Stimulated activated CD4-positive, alpha-beta T cell treated with anti-CD3 and anti-CD28 coated beads, Interleukin-1b, Interleukin-23, amount 100 ng/mL, for 48 hours (primary cell): ENCODE measurements around the gene IQCN.

ENCODE experiments used
- DNase-seq: peaks from one replicate; pipeline ENCODE4 v3.0.0-alpha.2; 2020

The IQCN gene

DNA sequence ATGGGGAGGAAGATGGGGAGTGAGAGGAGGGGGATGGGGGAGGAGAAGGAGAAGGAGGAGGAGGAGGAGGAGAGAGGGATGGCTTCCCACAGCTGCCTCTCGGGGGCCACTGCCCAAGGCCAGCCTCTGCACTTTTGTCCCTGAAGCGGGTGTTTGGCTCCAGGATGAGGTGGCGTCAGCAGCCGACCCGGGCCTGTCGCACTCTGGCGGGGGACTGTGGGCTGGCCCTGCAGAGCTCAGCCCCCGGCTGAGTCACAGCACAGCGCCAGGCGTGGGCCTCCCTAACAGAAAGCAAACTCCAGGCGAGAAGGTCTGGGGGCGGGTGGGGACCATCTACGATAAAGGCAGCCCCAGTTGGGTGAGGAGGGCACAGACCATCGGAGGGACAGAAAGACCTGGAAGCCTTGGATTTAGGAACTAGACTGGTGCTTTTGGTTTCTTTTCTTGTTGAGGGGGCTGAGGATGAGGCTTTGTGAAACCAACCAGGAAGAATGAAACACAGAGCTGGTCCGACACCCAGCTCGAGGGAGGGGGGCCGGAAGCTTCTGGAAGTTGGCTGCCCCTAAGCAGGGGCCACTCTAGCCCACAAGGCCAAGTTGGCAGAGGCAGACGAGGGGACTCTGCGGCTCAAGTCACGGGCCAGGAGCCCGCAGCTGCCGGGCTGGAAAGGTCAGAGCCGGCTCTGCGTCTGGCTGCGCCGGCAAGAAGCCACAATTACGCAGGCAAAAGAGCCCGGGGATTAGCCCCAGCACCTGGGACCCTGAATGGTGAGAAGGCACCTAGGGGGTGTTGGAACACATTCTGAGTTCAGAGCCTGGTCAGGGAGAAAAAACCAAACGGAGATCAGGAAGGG is 30.4 kb upstream of the IQCN start:
- peak; percentile 86 for DNase-seq

DNA sequence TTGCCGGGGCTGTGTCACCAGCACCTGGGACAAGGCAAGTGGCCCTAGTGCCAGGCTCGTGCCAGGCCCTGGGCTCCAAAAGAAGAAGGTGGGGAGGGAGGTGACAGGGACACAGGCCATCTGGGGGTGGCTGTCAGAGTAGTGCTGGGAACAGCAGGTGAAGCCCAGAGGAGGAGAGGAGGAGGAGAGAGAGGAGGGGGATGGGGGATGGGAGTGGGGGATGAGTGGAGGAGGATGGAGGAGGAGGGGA is 29.9 kb upstream of the IQCN start:
- no peak for DNase-seq

GRCh38 chr19:18301718-18302111 is 27.5 kb upstream of the IQCN start:
- no peak for DNase-seq

- no peak for DNase-seq
These were observed 26.9 kb upstream of the IQCN start for GRCh38 chr19:18300930-18301717.

DNA sequence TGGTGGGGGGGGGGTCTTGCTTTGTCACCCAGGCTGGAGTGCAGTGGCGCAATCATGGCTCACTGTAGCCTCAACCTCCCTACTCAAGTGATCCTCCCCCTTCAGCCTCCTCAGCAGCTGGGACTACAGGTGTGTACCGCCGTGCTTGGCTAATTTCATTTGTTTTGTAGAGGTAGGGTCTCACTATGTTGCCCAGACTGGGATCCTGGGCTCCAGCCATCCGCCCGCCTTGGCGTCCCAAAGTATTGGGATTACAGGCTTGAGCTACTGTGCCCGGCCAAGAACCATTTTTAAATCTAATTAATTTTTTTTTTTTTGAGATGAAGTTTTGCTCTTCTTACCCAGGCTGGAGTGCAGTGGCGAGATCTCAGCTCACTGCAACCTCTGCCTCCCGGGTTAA is 25.4 kb upstream of the IQCN start:
- DNase-seq: no peak

GRCh38 chr19:18298601-18299000 is 24.3 kb upstream of the IQCN start:
- no peak for DNase-seq

DNA sequence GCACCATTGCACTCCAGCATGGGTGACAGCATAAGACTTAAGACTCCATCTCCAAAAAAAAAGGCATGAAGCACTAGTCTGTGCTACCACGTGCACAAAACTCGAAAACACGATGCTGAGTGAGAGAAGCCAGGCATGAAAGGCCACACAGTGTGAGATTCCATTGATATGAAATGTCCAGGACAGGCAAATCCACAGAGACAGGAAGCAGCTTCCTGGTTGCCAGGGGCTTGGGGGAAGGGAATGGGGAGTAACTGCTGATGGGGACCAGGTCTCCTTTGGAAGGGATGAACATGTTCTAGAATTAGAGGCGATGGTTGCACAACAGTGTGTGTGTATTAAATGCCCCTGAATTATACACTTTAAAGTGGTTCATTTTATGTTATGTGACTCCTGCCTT is 23.1 kb upstream of the IQCN start:
- no peak for DNase-seq

- no peak for DNase-seq
These were observed 20.8 kb upstream of the IQCN start for GRCh38 chr19:18295034-18295451.

DNA sequence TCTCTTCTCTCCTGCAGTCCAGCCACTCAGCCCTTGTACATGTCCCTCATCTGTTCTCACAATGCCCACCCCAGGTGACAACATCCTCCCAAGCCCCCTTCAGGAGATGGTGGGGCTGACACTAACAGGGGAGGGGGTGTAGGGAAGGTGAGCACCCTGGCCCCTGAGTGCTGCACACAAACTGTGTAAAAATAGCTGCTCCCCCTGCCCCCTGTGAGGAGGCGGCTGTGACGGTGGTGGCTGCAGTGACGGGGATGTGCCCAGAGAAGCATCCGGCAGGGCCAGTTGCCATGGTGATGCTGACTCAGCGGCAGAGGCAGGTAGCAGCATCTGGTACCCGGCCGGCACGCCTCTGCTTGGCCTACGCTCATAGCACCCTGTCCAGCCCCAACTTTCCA is 20.2 kb upstream of the IQCN start:
- peak; percentile 91 for DNase-seq

- no peak for DNase-seq
These were observed 19.6 kb upstream of the IQCN start for GRCh38 chr19:18293642-18294466.

DNA sequence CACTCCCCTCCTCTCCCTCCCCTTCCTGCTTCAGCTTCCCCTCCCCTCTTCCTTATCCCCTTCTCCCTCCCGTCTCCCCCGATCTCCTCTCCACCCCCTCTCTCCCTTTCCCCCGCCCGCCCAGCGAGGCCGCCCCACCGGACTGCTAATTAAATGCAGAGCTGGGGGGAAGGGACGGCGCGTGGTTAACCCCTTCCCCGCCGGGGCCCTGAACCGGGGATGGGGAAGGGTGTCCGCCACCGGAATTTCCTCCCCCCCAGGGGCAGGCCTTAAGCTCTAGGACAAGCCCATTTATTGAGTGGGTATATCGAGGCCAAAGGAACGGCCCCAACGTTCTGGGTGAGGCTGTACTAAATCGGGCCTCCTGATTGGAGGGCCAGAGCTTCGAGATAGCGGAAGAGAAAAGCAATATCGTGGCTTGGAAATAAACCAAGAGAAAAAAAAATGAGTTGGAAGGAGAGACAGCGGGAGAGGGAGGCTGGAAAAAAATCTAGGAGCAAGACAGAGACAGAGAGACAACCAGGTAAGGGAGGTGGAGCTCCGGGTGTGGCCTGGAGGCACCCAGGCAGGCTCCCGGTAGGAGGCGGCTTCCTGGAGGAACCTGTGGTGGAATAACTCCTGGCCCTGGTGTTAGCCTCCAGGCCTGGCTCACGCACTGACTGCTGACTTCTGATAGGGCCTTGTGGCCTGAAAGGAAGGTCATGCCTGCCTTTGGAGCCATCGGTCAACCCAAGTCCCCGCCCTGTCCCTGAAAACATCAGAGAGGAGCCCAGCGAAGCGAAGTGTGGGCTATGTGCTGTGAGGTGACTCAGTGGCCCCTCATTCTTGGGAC is 18.8 kb upstream of the IQCN start:
- DNase-seq: peak; percentile 62

- no peak for DNase-seq
These were observed 18.2 kb upstream of the IQCN start for GRCh38 chr19:18292462-18292809.

GRCh38 chr19:18291590-18292461 is 17.6 kb upstream of the IQCN start:
- DNase-seq: peak; percentile 90

DNA sequence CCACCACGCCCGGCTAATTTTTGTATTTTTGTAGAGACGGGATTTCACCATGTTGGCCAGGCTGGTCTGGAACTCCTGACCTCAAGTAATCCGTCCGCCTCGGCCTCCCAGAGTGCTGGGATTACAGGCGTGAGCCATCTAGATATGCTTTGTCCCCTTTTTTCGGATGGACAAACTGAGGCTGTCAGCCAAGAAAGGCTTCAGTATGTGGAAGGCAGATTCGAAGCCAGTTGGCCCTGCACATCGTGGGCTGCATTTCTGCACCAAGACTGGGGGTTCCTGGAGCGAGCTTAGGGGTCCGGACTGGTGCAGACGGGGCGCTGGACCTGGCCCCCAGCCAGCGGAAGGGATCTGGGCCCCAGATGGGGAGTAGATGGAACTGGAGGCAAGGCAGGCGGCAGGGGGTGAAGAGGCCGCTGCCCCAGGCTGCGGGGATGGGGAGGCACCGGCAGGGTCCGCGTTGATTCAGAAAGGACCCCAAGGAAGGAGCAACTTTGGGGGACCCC is 16.8 kb upstream of the IQCN start:
- DNase-seq: no peak

DNA sequence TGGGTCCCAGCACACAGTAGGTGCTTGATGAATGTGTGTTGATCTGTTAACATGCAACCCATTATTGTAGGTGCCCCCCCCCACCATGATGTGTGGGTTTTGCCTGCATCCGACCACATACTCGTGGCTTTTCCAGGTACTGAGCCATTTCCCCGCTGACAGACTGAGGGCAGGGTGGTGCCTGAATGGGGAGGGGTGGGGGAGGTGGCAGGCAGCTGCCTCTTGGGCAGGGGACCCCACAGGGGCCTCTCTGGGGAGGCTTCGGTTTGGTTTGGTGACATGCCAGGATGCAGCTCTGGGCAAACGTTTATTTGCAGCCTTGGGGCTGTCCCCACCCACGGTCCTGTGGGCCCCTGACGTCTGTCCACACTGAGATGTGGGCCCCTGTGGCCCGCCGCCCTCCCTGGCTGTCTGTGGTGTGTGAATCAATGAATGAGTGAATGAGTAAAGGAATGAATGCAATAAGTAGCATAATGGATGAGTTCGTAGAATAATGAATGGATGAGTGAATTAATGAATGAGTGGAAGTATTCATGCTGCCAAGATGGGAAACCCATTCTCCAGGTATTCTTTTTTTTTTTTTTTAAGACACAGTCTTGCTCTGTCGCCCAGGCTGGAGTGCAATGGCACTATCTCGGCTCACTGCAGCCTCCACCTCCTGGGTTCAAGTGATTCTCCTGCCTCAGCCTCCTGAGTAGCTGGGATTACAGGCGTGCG is 16.2 kb upstream of the IQCN start:
- peak; percentile 97 for DNase-seq

- no peak for DNase-seq
These were observed 15.4 kb upstream of the IQCN start for GRCh38 chr19:18289471-18290301.

DNA sequence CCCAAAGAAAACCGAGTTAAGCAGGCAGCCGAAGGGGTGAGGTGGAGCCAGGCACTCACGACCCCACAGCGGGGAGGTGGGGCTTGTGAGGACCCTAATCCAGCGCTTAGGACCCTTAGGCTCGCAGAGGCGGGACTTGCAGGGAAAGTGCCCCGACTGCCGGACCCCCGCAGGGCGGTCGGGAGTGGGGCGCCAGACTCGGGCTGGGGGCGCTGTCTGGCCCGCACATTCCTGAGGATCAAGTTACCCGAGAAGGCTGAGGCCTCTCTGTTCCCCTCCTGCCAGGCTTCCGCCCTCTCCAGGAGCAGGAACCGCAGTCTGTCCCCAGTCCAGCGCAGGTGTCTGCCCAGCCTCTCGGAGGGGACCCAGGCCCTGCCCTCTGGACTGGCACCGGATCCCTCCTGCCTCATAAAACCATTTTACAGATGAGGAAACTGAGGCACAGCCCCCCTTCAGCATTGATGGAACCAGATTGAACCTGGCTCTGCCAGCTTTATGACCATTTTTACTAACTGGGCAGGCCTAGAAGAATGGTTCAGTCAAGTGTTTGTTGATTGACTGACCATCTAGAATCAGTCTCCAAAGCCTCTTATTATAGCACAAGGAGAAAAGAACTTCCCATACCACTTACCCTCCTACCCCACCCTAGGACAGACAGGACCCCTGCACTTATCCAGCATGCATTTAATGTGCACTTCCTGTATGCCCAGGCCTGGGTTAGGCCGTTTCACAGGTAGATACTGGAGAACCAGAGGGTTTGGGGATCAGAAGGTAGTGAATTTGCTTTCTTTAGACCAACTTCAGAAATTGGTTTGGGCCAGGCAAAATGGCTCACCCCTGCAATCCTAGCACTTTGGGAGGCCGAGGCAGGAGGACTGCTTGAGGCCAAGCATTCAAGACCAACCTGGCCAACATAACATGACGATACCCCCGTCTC is 13.9 kb upstream of the IQCN start:
- DNase-seq: no peak

DNA sequence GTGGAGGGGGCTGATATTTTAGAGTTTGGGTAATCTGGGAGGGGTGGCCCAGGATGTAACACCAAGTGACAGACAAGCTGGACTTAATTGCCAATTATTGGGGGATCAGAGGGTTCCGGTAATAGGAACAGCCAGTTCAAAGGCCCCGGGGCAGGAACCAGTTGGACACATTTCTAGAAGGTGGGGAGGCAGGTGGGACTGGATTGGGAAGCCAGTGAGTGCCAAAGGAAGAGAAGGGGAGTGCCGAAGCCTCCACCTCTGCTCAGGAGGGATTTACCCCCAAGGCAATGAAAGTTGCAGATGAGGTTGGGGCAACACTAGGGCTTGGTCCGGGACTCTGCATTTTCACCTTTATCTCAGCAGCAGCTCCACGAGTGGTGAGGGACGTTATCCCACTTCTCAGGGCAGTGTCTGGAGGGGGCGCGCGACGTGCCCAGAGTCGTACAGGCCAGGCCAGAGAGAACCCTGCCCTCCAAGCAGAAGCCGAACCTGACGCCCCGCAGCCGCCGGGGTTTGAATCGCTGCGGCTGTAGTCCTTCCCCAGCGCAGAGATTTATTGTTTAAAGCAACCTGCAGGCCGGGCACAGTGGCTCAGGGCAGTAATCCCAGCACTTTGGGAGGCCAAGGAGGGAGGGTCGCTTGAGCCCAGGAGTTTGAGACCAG is 12.9 kb upstream of the IQCN start:
- no peak for DNase-seq
